ENCODE measurements around the gene MAML3.

Gene MAML3

DNA sequence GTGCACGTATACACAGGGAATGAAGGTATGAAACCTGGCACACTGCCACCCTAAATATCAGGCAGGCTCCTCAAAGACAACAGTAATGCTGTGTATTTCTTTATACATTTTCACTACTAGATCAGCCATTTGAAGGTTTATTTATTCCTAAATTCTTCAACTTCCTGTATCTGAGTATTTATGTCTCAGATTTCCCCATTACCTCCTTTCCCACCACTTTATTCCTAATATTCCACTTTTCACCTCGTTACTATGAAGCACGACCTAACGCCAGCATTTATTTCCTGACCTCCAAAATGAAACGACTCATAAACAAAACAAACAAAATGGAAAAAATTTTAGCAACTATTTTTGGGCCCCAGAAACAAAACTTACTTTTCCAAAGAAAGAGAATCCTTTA, 69.6 kb downstream of the MAML3 start:
- TF ChIP-seq, protein P1, sequence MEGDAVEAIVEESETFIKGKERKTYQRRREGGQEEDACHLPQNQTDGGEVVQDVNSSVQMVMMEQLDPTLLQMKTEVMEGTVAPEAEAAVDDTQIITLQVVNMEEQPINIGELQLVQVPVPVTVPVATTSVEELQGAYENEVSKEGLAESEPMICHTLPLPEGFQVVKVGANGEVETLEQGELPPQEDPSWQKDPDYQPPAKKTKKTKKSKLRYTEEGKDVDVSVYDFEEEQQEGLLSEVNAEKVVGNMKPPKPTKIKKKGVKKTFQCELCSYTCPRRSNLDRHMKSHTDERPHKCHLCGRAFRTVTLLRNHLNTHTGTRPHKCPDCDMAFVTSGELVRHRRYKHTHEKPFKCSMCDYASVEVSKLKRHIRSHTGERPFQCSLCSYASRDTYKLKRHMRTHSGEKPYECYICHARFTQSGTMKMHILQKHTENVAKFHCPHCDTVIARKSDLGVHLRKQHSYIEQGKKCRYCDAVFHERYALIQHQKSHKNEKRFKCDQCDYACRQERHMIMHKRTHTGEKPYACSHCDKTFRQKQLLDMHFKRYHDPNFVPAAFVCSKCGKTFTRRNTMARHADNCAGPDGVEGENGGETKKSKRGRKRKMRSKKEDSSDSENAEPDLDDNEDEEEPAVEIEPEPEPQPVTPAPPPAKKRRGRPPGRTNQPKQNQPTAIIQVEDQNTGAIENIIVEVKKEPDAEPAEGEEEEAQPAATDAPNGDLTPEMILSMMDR (IDR thresholded peaks at IDR 0.05): no peak

DNA sequence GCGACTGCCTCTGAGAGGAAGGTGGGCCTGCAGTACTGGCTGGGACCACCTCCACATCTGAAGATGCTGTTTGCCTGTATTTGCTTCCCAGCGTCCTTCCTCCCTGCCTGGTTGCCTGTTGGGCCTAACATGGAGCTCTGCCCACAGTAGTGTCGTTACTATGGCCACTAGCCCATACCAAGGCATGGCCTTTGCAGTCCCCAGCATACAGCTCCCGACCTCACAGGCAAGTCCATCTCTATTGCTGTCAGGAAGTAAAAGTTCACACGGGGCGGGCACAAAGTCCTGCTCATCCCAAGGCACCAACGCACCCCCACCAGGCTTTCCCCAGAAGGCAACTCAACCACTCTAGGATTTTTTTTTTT, 71.6 kb downstream of the MAML3 start:
- TF ChIP-seq, protein P1 (IDR thresholded peaks at IDR 0.05): no peak

DNA sequence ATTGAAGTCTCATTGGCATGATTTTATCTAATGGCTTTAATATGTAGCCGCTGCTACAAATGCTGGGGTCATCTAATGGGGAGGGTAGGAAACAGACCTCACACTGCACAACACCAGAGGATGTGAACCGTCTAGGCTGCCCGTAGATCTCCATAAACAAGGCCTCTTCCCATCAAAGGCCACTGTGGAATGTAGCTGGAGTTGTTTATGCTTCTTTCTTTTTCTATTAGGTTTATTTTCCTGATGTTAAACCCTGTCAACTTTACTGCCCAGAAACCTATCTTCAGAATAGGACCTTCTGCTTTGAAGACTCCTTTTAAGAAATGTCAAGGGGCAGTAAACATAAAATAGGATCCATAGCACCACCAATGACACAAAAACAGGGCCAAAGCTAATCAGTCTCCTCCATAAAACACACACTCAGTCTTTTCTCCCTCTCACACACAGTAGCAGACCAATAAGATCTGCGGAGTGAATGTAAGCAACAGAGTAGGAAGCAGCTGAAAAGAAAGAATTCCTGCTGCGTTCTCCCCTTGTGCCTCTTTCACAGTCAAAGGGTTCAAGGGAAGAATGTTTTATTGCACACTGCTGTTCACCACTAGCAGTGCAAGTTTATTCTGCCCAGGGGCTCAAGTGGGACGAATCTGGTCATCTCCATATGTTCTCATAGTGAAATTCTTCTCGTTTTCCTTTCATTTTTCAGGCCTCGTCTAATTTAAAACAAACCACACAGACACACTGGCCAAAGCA, 72.2 kb downstream of the MAML3 start:
- TF ChIP-seq, protein P1 (IDR thresholded peaks at IDR 0.05): no peak

DNA sequence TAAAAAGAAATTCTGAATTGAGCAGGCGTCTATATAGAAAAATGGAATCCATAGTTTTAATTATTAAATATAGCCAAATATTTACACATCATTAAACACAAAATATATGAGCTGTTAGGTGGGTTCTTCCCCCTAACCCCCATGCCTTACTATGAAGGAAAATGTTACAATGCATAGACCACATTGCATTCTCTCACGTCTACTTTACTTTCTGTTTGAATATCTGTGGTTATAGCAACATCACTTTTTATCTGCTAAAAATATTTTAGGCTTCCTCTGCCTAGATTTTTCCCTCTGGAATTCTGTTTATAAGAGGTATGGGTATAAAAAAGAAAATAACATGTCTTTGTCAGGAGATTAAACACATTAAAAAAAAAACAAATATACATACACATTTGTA, 73.1 kb downstream of the MAML3 start:
- TF ChIP-seq, protein P1 (IDR thresholded peaks at IDR 0.05): no peak

DNA sequence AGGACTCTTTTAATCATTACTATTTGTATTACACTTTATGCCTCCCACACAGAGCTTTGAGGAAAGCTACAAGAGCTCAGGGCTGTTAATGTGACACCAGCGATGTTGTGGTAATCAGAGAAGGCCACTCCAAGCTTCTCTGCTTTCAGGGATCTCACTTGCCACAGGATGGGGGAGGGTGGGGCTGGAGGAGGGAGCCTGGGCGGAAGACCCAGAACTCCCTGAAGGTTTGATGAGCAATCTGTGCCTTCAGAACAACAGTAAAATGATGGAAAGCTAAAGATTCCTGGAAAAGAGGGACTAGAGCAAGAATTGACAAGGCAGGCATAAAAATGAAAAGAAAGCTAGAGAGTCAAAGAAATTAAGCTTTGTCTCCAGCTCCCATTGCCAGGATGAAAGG, 75.6 kb downstream of the MAML3 start:
- TF ChIP-seq, protein P1 (IDR thresholded peaks at IDR 0.05): no peak

DNA sequence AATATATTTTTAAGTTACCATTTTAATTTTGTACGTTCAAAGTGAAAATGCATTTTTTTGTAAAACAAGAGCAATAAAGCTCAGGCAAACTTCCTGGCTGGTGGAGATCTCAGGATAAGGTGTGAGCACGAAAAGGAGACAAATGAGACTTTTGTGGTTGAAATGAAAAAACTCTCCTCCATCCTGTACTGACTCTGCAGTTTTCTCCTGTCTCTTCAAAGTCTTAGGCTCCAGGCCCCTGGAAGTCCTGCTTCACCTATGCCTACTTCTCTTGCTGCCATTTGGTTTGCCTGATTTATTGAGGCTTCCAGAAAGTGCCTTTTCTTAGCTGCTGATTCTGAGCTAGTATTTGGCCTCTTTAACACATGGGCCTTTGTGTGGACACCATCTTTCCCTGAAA, 77.7 kb downstream of the MAML3 start:
- TF ChIP-seq, protein P1 (IDR thresholded peaks at IDR 0.05): no peak

DNA sequence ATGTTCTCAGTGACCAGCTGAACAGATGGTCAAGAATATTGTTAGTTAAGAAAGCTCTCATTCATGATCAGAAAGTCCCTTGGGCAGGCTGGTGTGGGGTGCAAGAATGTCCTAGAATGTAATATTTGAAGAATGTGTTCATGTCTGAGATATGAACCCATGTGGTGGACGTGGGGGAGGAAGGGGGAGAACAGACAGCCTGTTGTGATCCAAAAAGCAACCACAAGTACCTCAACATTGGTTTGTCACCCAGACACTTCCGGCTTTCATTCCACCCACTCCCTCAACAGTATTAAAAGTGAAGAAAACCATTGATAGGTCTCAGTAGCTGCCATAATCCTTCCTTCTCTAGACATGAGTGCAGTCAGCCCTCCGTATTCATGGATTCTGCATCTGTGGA, 82.2 kb downstream of the MAML3 start:
- TF ChIP-seq, protein P1 (IDR thresholded peaks at IDR 0.05): no peak

DNA sequence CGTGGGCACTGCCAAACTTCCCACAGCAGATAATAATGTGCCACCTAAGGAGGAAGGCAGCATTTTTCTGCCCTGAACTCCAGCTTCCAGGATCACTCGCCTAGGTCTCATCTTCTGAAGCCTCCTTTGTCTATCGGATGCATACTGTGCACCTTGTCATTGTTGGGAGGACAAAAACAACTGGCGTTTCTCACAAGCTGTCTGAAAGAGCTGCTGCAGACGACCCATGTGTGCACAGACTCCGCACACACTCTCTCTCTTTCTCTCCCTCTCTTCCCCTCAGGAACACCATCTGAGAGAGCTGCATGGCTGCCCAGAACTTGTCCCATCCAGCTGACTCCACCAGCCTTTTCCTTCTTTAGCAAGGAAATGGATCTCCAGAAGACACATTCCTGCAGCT, 83.0 kb downstream of the MAML3 start:
- TF ChIP-seq, protein P1 (IDR thresholded peaks at IDR 0.05): no peak

All from LNCAP (cell line).